GM15510 (cell line): ENCODE measurements around the gene PRG2.

ENCODE experiments used
- POLR2A ChIP-seq: IDR thresholded peaks from 3 replicates; pipeline ENCODE4 v1.6.1; 2011; ENCODE audit warnings: borderline replicate concordance; ENCODE audit not compliant: insufficient read length; ENCODE audit errors: extremely low read depth

Gene PRG2

DNA sequence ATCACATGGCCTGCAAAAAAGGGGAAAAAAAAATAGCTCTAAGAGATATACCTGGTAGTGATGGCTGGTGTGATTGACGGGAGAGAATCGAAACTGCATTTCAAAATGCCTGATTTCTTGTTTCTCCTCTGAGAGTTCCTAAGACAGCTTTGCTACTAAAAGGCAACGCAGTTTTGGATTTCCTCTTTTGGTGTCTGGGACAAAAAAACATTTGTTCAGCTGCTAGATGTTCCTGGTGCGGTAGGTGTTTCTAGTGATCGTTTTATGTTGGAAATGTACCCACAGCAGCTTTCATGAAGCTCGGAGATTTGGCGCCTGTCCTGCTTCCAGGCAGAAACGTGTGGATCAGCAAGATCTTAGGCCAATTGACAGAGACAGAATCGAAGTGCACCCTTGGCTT is 34.2 kb downstream of the PRG2 start:
- TF ChIP-seq POLR2A = no peak

DNA sequence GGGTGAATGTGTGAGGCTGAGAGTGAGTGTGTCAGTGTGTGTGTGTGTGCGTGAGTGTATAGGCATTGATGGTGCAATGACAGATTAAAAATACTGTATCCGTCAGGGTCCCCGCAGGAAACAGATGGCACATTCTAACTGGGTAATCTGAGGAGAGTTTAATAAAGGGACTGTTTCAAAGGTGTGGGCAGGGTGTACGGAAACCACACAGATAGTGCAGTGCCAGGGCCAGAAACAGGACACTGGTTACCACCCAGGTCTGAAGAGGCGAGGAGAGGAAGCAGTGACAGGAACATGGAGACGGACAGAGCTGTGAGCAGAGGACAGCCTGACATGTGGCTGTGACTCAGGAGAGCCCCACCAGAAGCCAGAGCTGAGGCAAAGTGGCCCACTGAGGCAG is 35.8 kb downstream of the PRG2 start:
- TF ChIP-seq POLR2A = no peak

GRCh38 chr11:57353852-57354251 is 36.6 kb downstream of the PRG2 start:
- no peak for TF ChIP-seq POLR2A

- TF ChIP-seq POLR2A = no peak
Observed at GRCh38 chr11:57353446-57353845, 37.0 kb downstream of the PRG2 start.

- no peak for TF ChIP-seq POLR2A
Observed at GRCh38 chr11:57353036-57353435, 37.4 kb downstream of the PRG2 start.

GRCh38 chr11:57349491-57350274 is 40.8 kb downstream of the PRG2 start:
- no peak for TF ChIP-seq POLR2A

GRCh38 chr11:57348636-57349313 is 41.7 kb downstream of the PRG2 start:
- TF ChIP-seq POLR2A = no peak

DNA sequence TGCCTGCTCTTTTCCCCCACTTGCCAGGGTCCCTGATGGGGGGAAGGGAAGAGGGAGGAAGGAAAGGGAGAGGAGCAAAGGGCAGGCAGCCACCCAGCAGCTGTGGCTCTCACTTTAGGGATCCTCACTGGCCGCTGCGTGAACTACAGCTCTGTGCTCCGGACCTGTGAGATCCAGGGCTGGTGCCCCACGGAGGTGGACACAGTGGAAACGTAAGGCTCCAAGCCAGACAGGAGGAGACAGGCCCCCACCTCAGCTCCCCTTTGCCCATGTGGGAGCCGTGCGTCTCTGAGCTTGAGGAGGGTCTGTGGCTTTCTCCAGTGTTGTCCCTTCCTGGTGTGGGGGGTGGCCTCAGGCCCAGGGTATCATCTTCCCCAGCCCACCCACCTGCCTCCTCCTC is 42.4 kb downstream of the PRG2 start:
- no peak for TF ChIP-seq POLR2A

DNA sequence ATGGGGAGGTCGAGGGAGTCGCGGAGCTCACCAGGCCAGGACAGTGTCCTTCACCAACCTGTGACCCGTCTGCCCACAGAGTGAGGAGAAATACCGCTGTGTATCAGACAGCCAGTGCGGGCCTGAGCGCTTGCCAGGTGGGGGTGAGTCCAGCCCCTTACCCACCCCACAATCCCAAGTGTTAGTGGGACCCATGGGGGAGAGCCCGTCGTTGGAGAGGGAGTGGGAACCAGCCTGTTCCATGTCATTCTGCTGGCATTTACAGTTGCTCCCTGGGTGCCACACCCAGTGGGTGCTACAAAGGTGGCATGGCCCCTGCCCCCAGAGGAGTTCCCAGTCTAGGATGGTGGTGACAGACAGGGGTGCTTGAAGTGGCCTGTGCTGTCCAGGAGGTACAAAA is 43.1 kb downstream of the PRG2 start:
- no peak for TF ChIP-seq POLR2A

DNA sequence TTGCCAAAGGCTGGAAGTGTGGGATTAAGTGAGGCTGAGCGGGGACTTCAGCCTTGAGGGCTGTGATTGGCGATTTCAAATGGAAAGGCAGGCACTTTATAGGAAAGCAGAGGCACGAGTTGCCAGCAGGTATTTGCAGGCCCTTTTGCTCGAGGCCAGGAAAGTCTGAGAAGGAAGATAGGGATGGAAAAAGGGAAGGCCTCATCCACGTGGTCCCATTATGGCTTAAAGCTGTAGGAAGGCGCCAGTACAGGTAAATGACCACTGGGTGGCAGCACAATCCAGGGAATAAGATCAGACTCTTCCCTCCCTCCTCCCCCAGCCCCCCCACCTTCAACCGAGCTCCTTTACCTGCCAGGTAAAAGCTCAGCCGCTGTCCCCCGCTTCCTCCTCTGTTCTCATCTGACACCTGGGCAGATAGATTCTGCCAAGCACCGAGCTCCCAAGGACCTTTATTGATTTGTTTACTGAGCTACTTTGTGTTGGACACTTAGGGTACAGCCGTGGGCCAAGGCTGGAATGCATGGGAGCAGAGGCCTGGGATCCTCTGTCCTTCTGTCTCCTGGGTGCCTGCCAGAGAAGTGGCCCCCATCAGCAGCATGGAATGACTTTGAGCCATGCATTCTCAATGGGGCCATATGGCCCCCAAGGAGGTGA is 44.8 kb downstream of the PRG2 start:
- no peak for TF ChIP-seq POLR2A

- TF ChIP-seq POLR2A = no peak
Observed at GRCh38 chr11:57344826-57345225, 45.6 kb downstream of the PRG2 start.

- TF ChIP-seq POLR2A = no peak
Observed at GRCh38 chr11:57343825-57344224, 46.6 kb downstream of the PRG2 start.

DNA sequence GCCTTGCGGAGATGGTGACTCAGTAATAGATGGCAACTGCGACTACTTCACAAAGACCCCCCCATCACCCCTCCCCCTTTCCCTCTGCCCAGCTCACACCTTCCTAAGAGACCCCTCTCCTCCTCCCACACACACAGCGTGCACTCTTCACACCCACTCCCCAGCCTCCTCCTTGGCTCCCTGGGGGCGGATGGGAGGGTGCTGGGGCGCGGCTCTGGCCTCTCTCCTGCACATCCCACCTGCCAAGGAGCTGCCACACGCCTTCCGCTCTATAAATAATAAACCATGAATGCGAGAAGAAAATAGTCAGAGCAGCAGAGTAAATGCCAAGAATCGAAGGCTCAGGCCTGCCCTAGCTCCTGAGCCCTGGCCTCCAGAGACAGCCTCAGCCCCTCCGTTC is 47.7 kb downstream of the PRG2 start:
- TF ChIP-seq POLR2A = no peak

GRCh38 chr11:57341250-57341808 is 49.1 kb downstream of the PRG2 start:
- TF ChIP-seq POLR2A = no peak

DNA sequence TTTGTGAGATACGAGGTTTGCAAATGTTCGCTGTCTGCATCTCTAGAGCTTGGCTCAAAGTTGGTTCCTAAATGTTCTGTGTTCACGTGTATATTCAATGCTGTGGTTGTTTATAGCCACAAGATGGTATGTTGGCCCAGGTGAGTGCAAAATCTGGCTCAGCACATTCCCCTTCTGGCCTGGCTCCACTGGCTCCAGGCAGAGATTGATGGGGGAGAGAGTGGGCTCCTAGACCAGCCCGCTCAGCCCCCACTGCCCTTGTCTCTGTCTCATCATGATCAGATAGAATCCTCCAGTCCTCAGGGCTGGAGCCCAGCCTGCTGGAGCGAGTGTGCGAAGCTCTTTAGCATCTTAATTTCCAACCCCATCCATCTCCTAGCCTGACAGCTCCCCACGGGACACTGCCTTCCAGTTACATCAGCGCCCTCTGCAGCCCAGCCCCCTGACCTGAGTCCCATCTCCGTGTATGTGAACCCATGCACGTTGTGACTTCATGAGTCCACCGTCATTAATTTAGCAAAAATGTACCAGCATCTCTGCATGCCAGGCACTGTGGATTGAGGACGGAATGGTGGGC is 50.3 kb downstream of the PRG2 start:
- TF ChIP-seq POLR2A = no peak
